Nephron (organoid): Measurements from ENCODE around the gene GABRR2.

Source experiments
- H3K27ac Mint-ChIP-seq, 3 experiments: 2 replicates each; pipeline ENCODE4 v1.8.0; 2020; ENCODE audit warnings: mixed read lengths in 3 of 3, mild to moderate bottlenecking in 2 of 3, moderate library complexity in 1 of 3
- H3K27me3 Mint-ChIP-seq: 2 replicates; pipeline ENCODE4 v1.8.0; 2021; ENCODE audit warnings: low read depth, mild to moderate bottlenecking, moderate library complexity, mixed read lengths
- H3K36me3 Mint-ChIP-seq: 2 replicates; pipeline ENCODE4 v1.8.0; 2020; ENCODE audit warnings: low read depth, mixed read lengths
- H3K4me1 Mint-ChIP-seq: 2 replicates; pipeline ENCODE4 v1.8.0; 2020; ENCODE audit warnings: mixed read lengths
- H3K4me3 Mint-ChIP-seq, 3 experiments: 2 replicates each; pipeline ENCODE4 v1.8.0; 2020; ENCODE audit warnings: mild to moderate bottlenecking in 3 of 3, mixed read lengths in 3 of 3, moderate library complexity in 2 of 3
- H3K9me3 Mint-ChIP-seq: 2 replicates; pipeline ENCODE4 v1.8.0; 2020; ENCODE audit warnings: mixed read lengths
- CTCF ChIP-seq, 3 experiments: fragments of 200-600 bp; sonication (generic); IDR thresholded peaks; one replicate each; pipeline ENCODE4 v1.5.0; 2021; ENCODE audit warnings: antibody characterized with exemption in 3 of 3; ENCODE audit not compliant: unreplicated experiment in 3 of 3

The GABRR2 gene

GRCh38 chr6:89351671-89352277 is 36.7 kb upstream of the GABRR2 start:
- peak overlapping the region; percentile 98 to 100 (median 99) for H3K27ac Mint-ChIP-seq
- no peaks in the 10 kb centered on the region for H3K27me3 Mint-ChIP-seq
- H3K4me1 Mint-ChIP-seq: peaks cover 52% of the 10 kb centered on the region
- H3K4me3 Mint-ChIP-seq: peak overlapping the region; percentile 92 to 98 (median 97)
- TF ChIP-seq CTCF (IDR thresholded peaks at IDR 0.05; ENCODE audit: unreplicated experiment in 3 of 3): no peak
- peaks cover 7% of the 10 kb centered on the region for H3K36me3 Mint-ChIP-seq
- no peaks in the 10 kb centered on the region for H3K9me3 Mint-ChIP-seq

GRCh38 chr6:89350281-89350966 is 35.3 kb upstream of the GABRR2 start:
- Mint-ChIP-seq H3K4me1 (peaks cover 60% of the 10 kb centered on the region), H3K36me3 (peaks cover 7% of the 10 kb centered on the region), H3K27ac (peak overlapping the region; percentile 98 to 100 (median 99)), H3K9me3 (no peaks in the 10 kb centered on the region), H3K27me3 (no peaks in the 10 kb centered on the region), H3K4me3 (peak overlapping the region; percentile 92 to 98 (median 97))
- no peak for TF ChIP-seq CTCF (IDR thresholded peaks at IDR 0.05; ENCODE audit: unreplicated experiment in 3 of 3)

GRCh38 chr6:89348372-89348771 is 33.3 kb upstream of the GABRR2 start:
- no peaks in the 10 kb centered on the region for H3K9me3 Mint-ChIP-seq
- no peaks in the 10 kb centered on the region for H3K27me3 Mint-ChIP-seq
- peaks cover 54% of the 10 kb centered on the region for H3K4me1 Mint-ChIP-seq
- H3K4me3 Mint-ChIP-seq: peak overlapping the region; percentile 3 to 42 (median 21)
- no peak for TF ChIP-seq CTCF (IDR thresholded peaks at IDR 0.05; ENCODE audit: unreplicated experiment in 3 of 3)
- peak overlapping the region; percentile 8 to 84 (median 47) for H3K27ac Mint-ChIP-seq
- peaks cover 7% of the 10 kb centered on the region for H3K36me3 Mint-ChIP-seq

GRCh38 chr6:89347825-89348224 is 32.7 kb upstream of the GABRR2 start:
- Mint-ChIP-seq H3K4me3 (peak overlapping the region in 1 of 3 experiments; percentile 37), H3K27ac (peak overlapping the region; percentile 18 to 89 (median 84)), H3K4me1 (peaks cover 53% of the 10 kb centered on the region), H3K36me3 (peaks cover 7% of the 10 kb centered on the region), H3K27me3 (no peaks in the 10 kb centered on the region), H3K9me3 (no peaks in the 10 kb centered on the region)
- no peak for TF ChIP-seq CTCF (IDR thresholded peaks at IDR 0.05; ENCODE audit: unreplicated experiment in 3 of 3)

- no peak for TF ChIP-seq CTCF (IDR thresholded peaks at IDR 0.05; ENCODE audit: unreplicated experiment in 3 of 3)
Observed at GRCh38 chr6:89346433-89346832, 31.3 kb upstream of the GABRR2 start.

More at GRCh38 chr6:89346433-89346832, 31.3 kb upstream of the GABRR2 start:
- Mint-ChIP-seq H3K4me3 (no peak overlapping the region), H3K27ac (peak overlapping the region; percentile 33 to 64 (median 38)), H3K4me1 (peaks cover 49% of the 10 kb centered on the region), H3K27me3 (no peaks in the 10 kb centered on the region), H3K36me3 (peaks cover 12% of the 10 kb centered on the region), H3K9me3 (no peaks in the 10 kb centered on the region)
